OCI-LY7 (cell line): ENCODE data around the gene KCNQ1. TPM values are rescaled to one million over a fixed set of nuclear protein-coding genes. Genes with fewer than 3 reads are reported as not detected.

ENCODE experiments used
- BruUV-seq: library from RNA; stranded (reverse); fragments of 400-500 nt; replicated peaks from 2 replicates; lab custom pipeline; 2021; lab: Mats Ljungman, UMichigan
- CTCF ChIA-PET: fragments of 300-600 bp; sonication (Branson Sonifier 250); formaldehyde crosslinking; loops from one replicate; lab custom pipeline; 2022; ENCODE audit warnings: antibody characterized with exemption; ENCODE audit not compliant: unreplicated experiment; lab: Charles Lee
- POLR2A ChIA-PET: fragments of 300-600 bp; sonication (Branson Sonifier 250); formaldehyde crosslinking; loops from one replicate; lab custom pipeline; 2022; ENCODE audit warnings: antibody characterized with exemption; lab: Charles Lee
- DNase-seq: peaks from one replicate; pipeline ENCODE4 v3.0.0-alpha.2; 2015; ENCODE audit warnings: low spot score
- H2AFZ ChIP-seq: fragments of 200-600 bp; sonication (generic), shearing (Covaris generic); 2 replicates; pipeline ENCODE4 v1.6.1; 2014; ENCODE audit warnings: mild to moderate bottlenecking, antibody characterized with exemption, low read length, moderate library complexity
- H3K27ac ChIP-seq: fragments of 200-600 bp; sonication (generic); 2 replicates; pipeline ENCODE4 v1.5.1; 2014; ENCODE audit warnings: mixed run types, low read depth, mild to moderate bottlenecking, moderate library complexity, low read length, inconsistent platforms; ENCODE audit not compliant: poor library complexity, severe bottlenecking
- H3K36me3 ChIP-seq: fragments of 200-600 bp; sonication (generic); 2 replicates; pipeline ENCODE4 v1.6.1; 2014; ENCODE audit warnings: mild to moderate bottlenecking, antibody characterized with exemption, low read length, moderate library complexity, mixed read lengths; ENCODE audit not compliant: insufficient read depth
- H3K4me1 ChIP-seq: fragments of 200-600 bp; sonication (generic); 2 replicates; pipeline ENCODE4 v1.5.1; 2014; ENCODE audit warnings: mild to moderate bottlenecking, low read length; ENCODE audit not compliant: insufficient read depth, poor library complexity, severe bottlenecking
- H3K4me2 ChIP-seq: fragments of 200-600 bp; sonication (generic); 2 replicates; pipeline ENCODE4 v1.6.1; 2014; ENCODE audit warnings: mild to moderate bottlenecking, low read length
- H3K4me3 ChIP-seq: fragments of 200-600 bp; sonication (generic); 2 replicates; pipeline ENCODE4 v1.5.1; 2014; ENCODE audit warnings: mild to moderate bottlenecking, low read depth, low read length; ENCODE audit not compliant: poor library complexity, severe bottlenecking
- H3K79me2 ChIP-seq: fragments of 200-600 bp; sonication (generic); 2 replicates; pipeline ENCODE4 v1.6.1; 2016; ENCODE audit warnings: low read depth, mild to moderate bottlenecking, low read length, moderate library complexity, mixed read lengths; ENCODE audit not compliant: insufficient read depth
- H3K9me2 ChIP-seq: fragments of 200-600 bp; sonication (generic); 2 replicates; pipeline ENCODE4 v1.6.1; 2016; ENCODE audit warnings: mild to moderate bottlenecking, low read length, mixed read lengths; ENCODE audit not compliant: insufficient read depth
- H3K9me3 ChIP-seq: fragments of 200-600 bp; sonication (generic); 2 replicates; pipeline ENCODE4 v1.6.1; 2014; ENCODE audit warnings: mild to moderate bottlenecking, mixed run types, low read length, mixed read lengths
- H4K20me1 ChIP-seq: fragments of 200-600 bp; sonication (generic); 2 replicates; pipeline ENCODE4 v1.6.1; 2014; ENCODE audit warnings: mild to moderate bottlenecking, antibody characterized with exemption, low read length, moderate library complexity, mixed read lengths; ENCODE audit not compliant: insufficient read depth
- EZH2phosphoT487 ChIP-seq: fragments of 200-600 bp; sonication (generic); IDR thresholded peaks from 2 replicates; pipeline ENCODE4 v1.6.1; 2018; ENCODE audit warnings: low read depth, borderline replicate concordance, mild to moderate bottlenecking, mixed run types, antibody characterized with exemption, low read length, moderate library complexity, mixed read lengths
- intact Hi-C: fragments of 100-400 bp; cut with micrococcal nuclease; formaldehyde crosslinking; loops from one replicate; pipeline ENCODE4 v1.10.0; 2022; ENCODE audit not compliant: unreplicated experiment
- total RNA-seq, 2 experiments: library from RNA; depleted of rRNA in 1 of 2; stranded (reverse); fragments of >200 nt in 1 of 2; shearing (Covaris generic) in 1 of 2; gene quantifications; 2 replicates each; pipeline ENCODE4 v1.2.3, GENCODE V29; 2014 to 2022
- TF ChIP-seq, protein P1 (sequence below): fragments of 200-600 bp; sonication (generic); conservative IDR thresholded peaks from 2 replicates; pipeline ENCODE4 v1.5.1; 2014; ENCODE audit warnings: mild to moderate bottlenecking, antibody characterized with exemption, low read length, moderate library complexity, mixed read lengths

KCNQ1 gene
- total RNA-seq, 2 experiments from 2014 or later, result 0.22 to 1.3 TPM

DNA sequence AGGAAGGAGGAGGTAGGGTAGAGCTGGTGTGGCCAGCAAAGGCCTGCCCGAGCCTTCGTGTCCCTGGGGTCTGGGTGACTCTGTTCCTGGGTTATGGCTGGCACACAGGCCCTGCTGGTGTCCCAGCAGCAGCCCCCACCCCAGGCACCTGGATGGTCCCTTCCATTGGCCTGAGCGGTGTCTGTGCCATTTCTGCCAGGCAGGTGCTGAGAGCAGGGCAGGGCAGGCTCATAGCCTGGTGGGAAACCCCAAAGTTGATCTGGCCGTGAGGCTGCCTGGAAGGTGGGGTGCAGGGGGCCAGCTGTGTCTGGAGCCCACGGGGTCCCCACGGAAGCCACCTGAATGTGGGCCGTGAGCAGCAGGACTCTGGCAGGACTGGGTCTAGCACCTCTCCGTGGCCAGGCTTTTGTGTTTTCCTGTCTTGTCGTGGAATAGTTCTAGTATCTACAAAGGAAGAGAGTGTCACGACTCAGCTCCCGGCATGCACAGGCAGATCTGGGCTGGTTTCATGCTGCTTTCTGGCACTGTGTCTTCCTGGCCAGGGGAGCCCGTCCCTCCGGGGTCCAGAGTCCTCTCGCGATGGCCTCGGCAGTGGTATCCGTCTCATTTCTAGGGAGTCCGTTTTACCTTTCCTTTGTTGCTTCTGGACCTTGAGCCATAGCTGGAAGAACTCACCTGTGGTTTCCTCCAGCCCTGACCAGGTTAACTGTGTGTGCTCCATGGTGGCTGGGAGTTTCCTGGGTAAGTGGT, 83.7 kb downstream of the KCNQ1 start:
- CTCF ChIA-PET, result interaction anchor here (0.7 kb wide), 1 partner anchor 88 kb away, joined by 4 read pairs; no protein-coding TSS in a partner anchor
- TF ChIP-seq, protein P1, sequence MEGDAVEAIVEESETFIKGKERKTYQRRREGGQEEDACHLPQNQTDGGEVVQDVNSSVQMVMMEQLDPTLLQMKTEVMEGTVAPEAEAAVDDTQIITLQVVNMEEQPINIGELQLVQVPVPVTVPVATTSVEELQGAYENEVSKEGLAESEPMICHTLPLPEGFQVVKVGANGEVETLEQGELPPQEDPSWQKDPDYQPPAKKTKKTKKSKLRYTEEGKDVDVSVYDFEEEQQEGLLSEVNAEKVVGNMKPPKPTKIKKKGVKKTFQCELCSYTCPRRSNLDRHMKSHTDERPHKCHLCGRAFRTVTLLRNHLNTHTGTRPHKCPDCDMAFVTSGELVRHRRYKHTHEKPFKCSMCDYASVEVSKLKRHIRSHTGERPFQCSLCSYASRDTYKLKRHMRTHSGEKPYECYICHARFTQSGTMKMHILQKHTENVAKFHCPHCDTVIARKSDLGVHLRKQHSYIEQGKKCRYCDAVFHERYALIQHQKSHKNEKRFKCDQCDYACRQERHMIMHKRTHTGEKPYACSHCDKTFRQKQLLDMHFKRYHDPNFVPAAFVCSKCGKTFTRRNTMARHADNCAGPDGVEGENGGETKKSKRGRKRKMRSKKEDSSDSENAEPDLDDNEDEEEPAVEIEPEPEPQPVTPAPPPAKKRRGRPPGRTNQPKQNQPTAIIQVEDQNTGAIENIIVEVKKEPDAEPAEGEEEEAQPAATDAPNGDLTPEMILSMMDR, result no peak
- no peak for TF ChIP-seq EZH2phosphoT487
- Histone ChIP-seq H4K20me1 (no peaks in the 10 kb centered on the region), H2AFZ (no peak overlapping the region), H3K4me3 (no peak overlapping the region), H3K4me1 (peaks cover 17% of the 10 kb centered on the region), H3K4me2 (no peak overlapping the region), H3K9me2 (no peaks in the 10 kb centered on the region), H3K9me3 (no peaks in the 10 kb centered on the region), H3K79me2 (no peaks in the 10 kb centered on the region), H3K27ac (no peak overlapping the region), H3K36me3 (no peaks in the 10 kb centered on the region)
- POLR2A ChIA-PET, result no interaction called here
- DNase-seq, result no peak
- no TSS peak for BruUV-seq
- intact Hi-C loops, result no loop called here

DNA sequence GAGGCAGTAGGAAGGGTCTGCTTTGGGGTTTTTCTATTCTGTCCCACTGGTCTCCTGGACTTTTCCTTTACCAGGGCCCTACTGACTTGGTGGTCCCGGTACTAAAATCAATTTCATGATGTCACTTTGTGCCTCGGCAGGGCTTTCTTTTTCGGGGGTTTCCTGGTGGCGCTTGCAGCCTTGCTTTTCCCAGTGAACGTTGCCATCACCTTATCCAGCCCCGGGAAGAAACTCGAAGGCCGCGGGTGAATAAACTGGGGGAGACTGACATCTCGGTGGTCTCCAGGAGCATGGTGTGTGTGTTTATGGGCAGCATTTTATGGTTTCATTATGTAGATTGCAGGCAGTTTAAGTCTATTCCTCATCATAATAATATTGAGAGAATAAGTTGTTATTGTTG, 84.4 kb downstream of the KCNQ1 start:
- no peaks in the 10 kb centered on the region for H3K9me2 ChIP-seq
- no peak for DNase-seq
- no peak overlapping the region for H3K27ac ChIP-seq
- TF ChIP-seq, protein P1, result no peak
- TF ChIP-seq EZH2phosphoT487, result no peak
- H4K20me1 ChIP-seq, result no peaks in the 10 kb centered on the region
- peaks cover 17% of the 10 kb centered on the region for H3K4me1 ChIP-seq
- H3K9me3 ChIP-seq, result no peaks in the 10 kb centered on the region
- H2AFZ ChIP-seq, result no peak overlapping the region
- no peaks in the 10 kb centered on the region for H3K79me2 ChIP-seq
- POLR2A ChIA-PET, result no interaction called here
- no peak overlapping the region for H3K4me3 ChIP-seq
- CTCF ChIA-PET, result no interaction called here
- intact Hi-C loops, result no loop called here
- no peak overlapping the region for H3K4me2 ChIP-seq
- H3K36me3 ChIP-seq, result no peaks in the 10 kb centered on the region
- BruUV-seq, result no TSS peak

DNA sequence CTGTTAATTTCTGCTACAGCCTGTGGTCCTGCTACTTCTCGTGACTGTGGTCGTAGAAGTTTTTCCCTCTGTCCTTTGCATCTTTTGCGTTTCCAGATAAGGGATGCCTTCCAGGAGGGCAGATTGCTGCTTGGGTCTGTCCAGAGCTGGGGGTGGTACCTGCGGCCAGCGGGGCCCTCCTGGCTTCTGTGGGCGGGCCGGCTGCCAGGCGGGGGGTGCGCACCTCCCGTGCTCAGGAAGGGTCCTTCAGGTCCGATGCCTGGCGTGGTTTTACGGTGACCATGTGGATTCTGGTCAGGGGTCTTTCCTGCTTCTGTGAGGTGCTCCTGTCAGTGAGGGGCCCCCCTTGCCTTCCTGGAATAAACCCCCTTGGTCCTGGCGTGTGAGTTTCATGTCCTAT, 84.8 kb downstream of the KCNQ1 start:
- ChIA-PET POLR2A (no interaction called here), CTCF (no interaction called here)
- no peaks in the 10 kb centered on the region for H3K79me2 ChIP-seq
- no peaks in the 10 kb centered on the region for H4K20me1 ChIP-seq
- no TSS peak for BruUV-seq
- no peak for DNase-seq
- no peak overlapping the region for H3K4me2 ChIP-seq
- H3K27ac ChIP-seq, result no peak overlapping the region
- H3K9me3 ChIP-seq, result no peaks in the 10 kb centered on the region
- no peaks in the 10 kb centered on the region for H3K36me3 ChIP-seq
- TF ChIP-seq EZH2phosphoT487, result no peak
- TF ChIP-seq, protein P1, result no peak
- intact Hi-C loops, result loop anchor here (2.0 to 5.0 kb wide), 3 partner anchors 222 to 563 kb away; no protein-coding TSS in a partner anchor
- H3K9me2 ChIP-seq, result no peaks in the 10 kb centered on the region
- H3K4me3 ChIP-seq, result no peak overlapping the region
- peaks cover 17% of the 10 kb centered on the region for H3K4me1 ChIP-seq
- H2AFZ ChIP-seq, result no peak overlapping the region
